HepG2 (cell line): Measurements from ENCODE around the gene ARL5B. TPM values are rescaled to one million over a fixed set of nuclear protein-coding genes. Genes with fewer than 3 reads are reported as not detected.

Source experiments
- CBFB ChIP-seq: sonication (generic); formaldehyde crosslinking; IDR thresholded peaks from 2 replicates; pipeline ENCODE4 v1.4.0; 2020; ENCODE audit warnings: missing genetic modification reagents
- HDAC2 ChIP-seq: sonication (generic); formaldehyde crosslinking; IDR thresholded peaks from 2 replicates; pipeline ENCODE4 v1.4.0; 2020; ENCODE audit warnings: missing genetic modification reagents
- HNRNPK ChIP-seq: fragments of 200-400 bp; formaldehyde crosslinking; IDR thresholded peaks from 2 replicates; pipeline ENCODE4 v1.6.1; 2018; ENCODE audit warnings: low read length, low read depth, moderate library complexity, mild to moderate bottlenecking; ENCODE audit not compliant: poor library complexity, severe bottlenecking
- HOXA9 ChIP-seq: sonication (generic); formaldehyde crosslinking; IDR thresholded peaks from 2 replicates; pipeline ENCODE4 v1.8.1; 2022; ENCODE audit warnings: missing genetic modification reagents, mild to moderate bottlenecking, moderate library complexity, borderline replicate concordance
- HOXD1 ChIP-seq: sonication (generic); formaldehyde crosslinking; IDR thresholded peaks from 2 replicates; pipeline ENCODE4 v1.5.0; 2020; ENCODE audit warnings: missing genetic modification reagents
- KDM6A ChIP-seq: IDR thresholded peaks from 2 replicates; pipeline ENCODE4 v1.6.1; 2016; ENCODE audit warnings: low read depth
- MATR3 ChIP-seq: sonication (generic); formaldehyde crosslinking; IDR thresholded peaks from 2 replicates; pipeline ENCODE4 v1.4.0; 2020; ENCODE audit warnings: missing genetic modification reagents
- MED1 ChIP-seq: sonication (generic); formaldehyde crosslinking; IDR thresholded peaks from 2 replicates; pipeline ENCODE4 v1.4.0; 2020; ENCODE audit warnings: missing genetic modification reagents
- PHF21A ChIP-seq: sonication (generic); formaldehyde crosslinking; IDR thresholded peaks from 2 replicates; pipeline ENCODE4 v1.5.0; 2020; ENCODE audit warnings: mild to moderate bottlenecking, missing genetic modification reagents
- PLRG1 ChIP-seq: fragments of 450-650 bp; conservative IDR thresholded peaks from 2 replicates; pipeline ENCODE4 v1.6.1; 2016
- RNF2 ChIP-seq: fragments of 450-650 bp; conservative IDR thresholded peaks from 2 replicates; pipeline ENCODE4 v1.6.1; 2016; ENCODE audit warnings: low read depth
- SIX4 ChIP-seq: sonication (generic); formaldehyde crosslinking; IDR thresholded peaks from 2 replicates; pipeline ENCODE4 v1.4.0; 2020; ENCODE audit warnings: missing genetic modification reagents
- SMAD1 ChIP-seq: sonication (generic); formaldehyde crosslinking; IDR thresholded peaks from 2 replicates; pipeline ENCODE4 v1.4.0; 2020; ENCODE audit warnings: missing genetic modification reagents, low read depth, mild to moderate bottlenecking, borderline replicate concordance
- SNAPC2 ChIP-seq: sonication (generic); formaldehyde crosslinking; IDR thresholded peaks from 2 replicates; pipeline ENCODE4 v1.8.1; 2022; ENCODE audit warnings: mild to moderate bottlenecking, missing genetic modification reagents
- STAG1 ChIP-seq: sonication (generic); formaldehyde crosslinking; IDR thresholded peaks from 2 replicates; pipeline ENCODE4 v1.4.0; 2020; ENCODE audit warnings: missing genetic modification reagents
- ZFP36L1 ChIP-seq: sonication (generic); formaldehyde crosslinking; IDR thresholded peaks from 2 replicates; pipeline ENCODE4 v1.8.0; 2022; ENCODE audit warnings: mild to moderate bottlenecking, missing genetic modification reagents, moderate library complexity
- ZMYM2 ChIP-seq: sonication (generic); formaldehyde crosslinking; IDR thresholded peaks from 2 replicates; pipeline ENCODE4 v1.8.0; 2022; ENCODE audit warnings: mild to moderate bottlenecking, missing genetic modification reagents
- ZNF747 ChIP-seq: sonication (generic); formaldehyde crosslinking; IDR thresholded peaks from 2 replicates; pipeline ENCODE4 v1.8.1; 2023; ENCODE audit warnings: missing genetic modification reagents, mild to moderate bottlenecking, borderline replicate concordance
- ZNF83 ChIP-seq: sonication (generic); formaldehyde crosslinking; IDR thresholded peaks from 2 replicates; pipeline ENCODE4 v1.4.0; 2020; ENCODE audit warnings: missing genetic modification reagents, mild to moderate bottlenecking, borderline replicate concordance
- ZNF850 ChIP-seq: sonication (generic); formaldehyde crosslinking; conservative IDR thresholded peaks from 2 replicates; pipeline ENCODE4 v1.9.0; 2021; ENCODE audit warnings: mild to moderate bottlenecking, missing genetic modification reagents
- ZSCAN20 ChIP-seq: sonication (generic); formaldehyde crosslinking; IDR thresholded peaks from 2 replicates; pipeline ENCODE4 v1.4.0; 2020; ENCODE audit warnings: missing genetic modification reagents, mild to moderate bottlenecking, borderline replicate concordance
- ZSCAN31 ChIP-seq: sonication (generic); formaldehyde crosslinking; IDR thresholded peaks from 2 replicates; pipeline ENCODE4 v1.5.0; 2020; ENCODE audit warnings: low read depth, mild to moderate bottlenecking, missing genetic modification reagents
- polyA plus RNA-seq, 8 experiments: library from polyadenylated mRNA; depleted of rRNA in 3 of 8; stranded (reverse) in 7 of 8; unstranded in 1 of 8; fragments of >200 nt; fragmentation: Illumina TruSeq in 4 of 8; extraction: Trizol in 4 of 8; gene quantifications; 2 replicates each; pipeline versions ENCODE4 v1.2.1 to v1.2.3, GENCODE V29; 2011 to 2016; ENCODE audit warnings: low read depth in 4 of 8, missing spikeins in 1 of 8, mixed read lengths in 1 of 8; ENCODE audit not compliant: insufficient read depth in 1 of 8
- total RNA-seq, 5 experiments: library from RNA; depleted of rRNA; stranded (reverse); fragments of >200 nt; fragmentation: Illumina TruSeq; extraction: Trizol; gene quantifications; 2 replicates each; pipeline ENCODE4 v1.2.3, GENCODE V29; 2016; ENCODE audit warnings: low read depth in 1 of 5
- TF ChIP-seq, protein P1 (sequence below): IDR thresholded peaks from 2 replicates; pipeline ENCODE4 v1.6.1; 2016; ENCODE audit warnings: missing genetic modification reagents, missing compliant biosample characterization
- TF ChIP-seq, protein P2 (sequence below): sonication (generic); formaldehyde crosslinking; conservative IDR thresholded peaks from 2 replicates; pipeline ENCODE4 v1.4.0; 2020; ENCODE audit warnings: mild to moderate bottlenecking, missing genetic modification reagents, moderate library complexity
- TF ChIP-seq, protein P3 (sequence below): IDR thresholded peaks from 2 replicates; pipeline ENCODE4 v1.6.1; 2016; ENCODE audit warnings: low read depth, control low read depth

Gene ARL5B
- total and polyA plus RNA-seq, 2 of the 13 experiments (the other 11 are each of a cell fraction or from before 2014, with no cell fraction given), result 26.6 to 32.7 TPM

DNA sequence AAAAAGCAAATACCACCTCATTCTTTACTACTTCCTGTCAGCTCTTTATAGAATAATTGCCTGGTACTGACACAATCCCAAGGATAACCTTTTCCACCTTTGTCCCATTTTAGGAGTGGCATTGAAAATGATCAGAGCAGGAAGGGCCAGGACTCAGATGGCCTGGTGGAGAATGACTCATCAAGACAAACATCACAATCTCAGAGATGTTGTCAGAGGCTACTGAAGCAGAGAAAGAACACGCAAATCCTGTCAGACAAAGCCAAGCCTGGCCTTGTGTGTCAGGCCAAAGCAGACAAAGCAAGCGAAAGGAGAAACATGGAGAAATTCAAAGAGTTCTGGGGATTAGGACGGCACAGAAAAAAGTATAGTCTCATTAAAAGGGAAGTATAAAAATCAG is 48.7 kb upstream of the ARL5B start (continued):
- TF ChIP-seq MED1 (CRISPR knock-in tag), result peak; percentile 97
- no peak for TF ChIP-seq MATR3 (CRISPR knock-in tag)
- TF ChIP-seq HDAC2, result peak; percentile 82
- peak; percentile 77 for TF ChIP-seq SIX4 (CRISPR knock-in tag)
- peak; percentile 18; the same call in 1 of the 2 replicates for TF ChIP-seq STAG1 (CRISPR knock-in tag)
- TF ChIP-seq ZMYM2 (CRISPR knock-in tag), result no peak
- TF ChIP-seq ZNF747, result no peak
- TF ChIP-seq ZFP36L1 (CRISPR knock-in tag), result no peak
- TF ChIP-seq, protein P1, sequence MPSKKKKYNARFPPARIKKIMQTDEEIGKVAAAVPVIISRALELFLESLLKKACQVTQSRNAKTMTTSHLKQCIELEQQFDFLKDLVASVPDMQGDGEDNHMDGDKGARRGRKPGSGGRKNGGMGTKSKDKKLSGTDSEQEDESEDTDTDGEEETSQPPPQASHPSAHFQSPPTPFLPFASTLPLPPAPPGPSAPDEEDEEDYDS (CRISPR knock-in tag), result peak; percentile 36; the same call in 1 of the 2 replicates
- no peak for TF ChIP-seq ZNF850
- no peak for TF ChIP-seq RNF2
- TF ChIP-seq HOXA9 (CRISPR knock-in tag), result no peak
- no peak for TF ChIP-seq HNRNPK
- peak; percentile 58 for TF ChIP-seq KDM6A (CRISPR knock-in tag)
- no peak for TF ChIP-seq CBFB
- TF ChIP-seq, protein P2, sequence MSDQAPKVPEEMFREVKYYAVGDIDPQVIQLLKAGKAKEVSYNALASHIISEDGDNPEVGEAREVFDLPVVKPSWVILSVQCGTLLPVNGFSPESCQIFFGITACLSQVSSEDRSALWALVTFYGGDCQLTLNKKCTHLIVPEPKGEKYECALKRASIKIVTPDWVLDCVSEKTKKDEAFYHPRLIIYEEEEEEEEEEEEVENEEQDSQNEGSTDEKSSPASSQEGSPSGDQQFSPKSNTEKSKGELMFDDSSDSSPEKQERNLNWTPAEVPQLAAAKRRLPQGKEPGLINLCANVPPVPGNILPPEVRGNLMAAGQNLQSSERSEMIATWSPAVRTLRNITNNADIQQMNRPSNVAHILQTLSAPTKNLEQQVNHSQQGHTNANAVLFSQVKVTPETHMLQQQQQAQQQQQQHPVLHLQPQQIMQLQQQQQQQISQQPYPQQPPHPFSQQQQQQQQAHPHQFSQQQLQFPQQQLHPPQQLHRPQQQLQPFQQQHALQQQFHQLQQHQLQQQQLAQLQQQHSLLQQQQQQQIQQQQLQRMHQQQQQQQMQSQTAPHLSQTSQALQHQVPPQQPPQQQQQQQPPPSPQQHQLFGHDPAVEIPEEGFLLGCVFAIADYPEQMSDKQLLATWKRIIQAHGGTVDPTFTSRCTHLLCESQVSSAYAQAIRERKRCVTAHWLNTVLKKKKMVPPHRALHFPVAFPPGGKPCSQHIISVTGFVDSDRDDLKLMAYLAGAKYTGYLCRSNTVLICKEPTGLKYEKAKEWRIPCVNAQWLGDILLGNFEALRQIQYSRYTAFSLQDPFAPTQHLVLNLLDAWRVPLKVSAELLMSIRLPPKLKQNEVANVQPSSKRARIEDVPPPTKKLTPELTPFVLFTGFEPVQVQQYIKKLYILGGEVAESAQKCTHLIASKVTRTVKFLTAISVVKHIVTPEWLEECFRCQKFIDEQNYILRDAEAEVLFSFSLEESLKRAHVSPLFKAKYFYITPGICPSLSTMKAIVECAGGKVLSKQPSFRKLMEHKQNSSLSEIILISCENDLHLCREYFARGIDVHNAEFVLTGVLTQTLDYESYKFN (CRISPR knock-in tag), result peak; percentile 93
- TF ChIP-seq HOXD1 (CRISPR knock-in tag), result no peak
- no peak for TF ChIP-seq PLRG1
- TF ChIP-seq ZSCAN20 (CRISPR knock-in tag), result no peak
- TF ChIP-seq ZSCAN31 (CRISPR knock-in tag), result no peak
- TF ChIP-seq SNAPC2 (CRISPR knock-in tag), result no peak
- no peak for TF ChIP-seq SMAD1 (CRISPR knock-in tag)
- no peak for TF ChIP-seq ZNF83 (CRISPR knock-in tag)
- TF ChIP-seq PHF21A, result no peak; the same call in 1 of the 2 replicates
- TF ChIP-seq, protein P3, sequence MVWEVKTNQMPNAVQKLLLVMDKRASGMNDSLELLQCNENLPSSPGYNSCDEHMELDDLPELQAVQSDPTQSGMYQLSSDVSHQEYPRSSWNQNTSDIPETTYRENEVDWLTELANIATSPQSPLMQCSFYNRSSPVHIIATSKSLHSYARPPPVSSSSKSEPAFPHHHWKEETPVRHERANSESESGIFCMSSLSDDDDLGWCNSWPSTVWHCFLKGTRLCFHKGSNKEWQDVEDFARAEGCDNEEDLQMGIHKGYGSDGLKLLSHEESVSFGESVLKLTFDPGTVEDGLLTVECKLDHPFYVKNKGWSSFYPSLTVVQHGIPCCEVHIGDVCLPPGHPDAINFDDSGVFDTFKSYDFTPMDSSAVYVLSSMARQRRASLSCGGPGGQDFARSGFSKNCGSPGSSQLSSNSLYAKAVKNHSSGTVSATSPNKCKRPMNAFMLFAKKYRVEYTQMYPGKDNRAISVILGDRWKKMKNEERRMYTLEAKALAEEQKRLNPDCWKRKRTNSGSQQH (CRISPR knock-in tag), result 0 out of 2 replicates have a peak, but pooled peaks have one; percentile 32
